Keratinocyte (primary cell): Measurements from ENCODE around the gene LRRC9. TPM values are rescaled to one million over a fixed set of nuclear protein-coding genes. Genes with fewer than 3 reads are reported as not detected.
"Not testable (repeated sequence)": the region's sequence is repeated elsewhere in the genome, so short reads cannot be mapped to it uniquely, and the experiment has no call there.

Source experiments
- DNase-seq: peaks from one replicate; pipeline ENCODE4 v3.0.0-alpha.2; 2011; ENCODE audit warnings: low read depth, missing footprints, low spot score
- FAIRE-seq: peaks from 2 replicates; lab custom pipeline; 2011; peaks lifted over from hg19 to GRCh38; lab: Jason Lieb, UNC
- H2AFZ ChIP-seq: 2 replicates; pipeline ENCODE4 v1.6.0; 2012; ENCODE audit warnings: low read length, control low read depth, inconsistent platforms; ENCODE audit not compliant: control insufficient read depth
- H3K27ac ChIP-seq: 2 replicates; pipeline ENCODE4 v1.5.1; 2011; ENCODE audit warnings: low read length; ENCODE audit not compliant: control insufficient read depth, insufficient read depth
- H3K27me3 ChIP-seq: 3 replicates; pipeline ENCODE4 v1.6.0; 2011; ENCODE audit warnings: low read length; ENCODE audit not compliant: control insufficient read depth, insufficient read depth; ENCODE audit errors: extremely low read depth
- H3K36me3 ChIP-seq, 2 experiments: 2 replicates in 1 of 2; 3 replicates in 1 of 2; pipeline ENCODE4 v1.5.1; 2011; ENCODE audit warnings: low read length in 2 of 2, mild to moderate bottlenecking in 1 of 2; ENCODE audit not compliant: control insufficient read depth in 2 of 2, insufficient read depth in 2 of 2; ENCODE audit errors: extremely low read depth in 1 of 2
- H3K4me1 ChIP-seq: 3 replicates; pipeline ENCODE4 v1.5.1; 2011; ENCODE audit warnings: low read length; ENCODE audit not compliant: control insufficient read depth, insufficient read depth; ENCODE audit errors: extremely low read depth
- H3K4me2 ChIP-seq: 3 replicates; pipeline ENCODE4 v1.6.0; 2011; ENCODE audit warnings: low read depth, low read length; ENCODE audit not compliant: control insufficient read depth, insufficient read depth; ENCODE audit errors: extremely low read depth
- H3K4me3 ChIP-seq, 3 experiments: fragments of 200-600 bp in 1 of 3; sonication (generic) in 1 of 3; 2 replicates in 2 of 3; 3 replicates in 1 of 3; pipeline ENCODE4 v1.5.1; 2011 to 2016; ENCODE audit warnings: low read length in 3 of 3, mild to moderate bottlenecking in 3 of 3, control low read depth in 2 of 3, inconsistent platforms in 1 of 3, low read depth in 1 of 3, mixed read lengths in 1 of 3, mixed run types in 1 of 3, moderate library complexity in 1 of 3; ENCODE audit not compliant: control insufficient read depth in 2 of 3, insufficient read depth in 2 of 3; ENCODE audit errors: extremely low read depth in 1 of 3
- H3K79me2 ChIP-seq: 2 replicates; pipeline ENCODE4 v1.6.0; 2012; ENCODE audit warnings: low read length; ENCODE audit not compliant: control insufficient read depth, insufficient read depth
- H3K9ac ChIP-seq: 3 replicates; pipeline ENCODE4 v1.6.0; 2011; ENCODE audit warnings: low read length; ENCODE audit not compliant: control insufficient read depth, insufficient read depth; ENCODE audit errors: extremely low read depth
- H3K9me1 ChIP-seq: 3 replicates; pipeline ENCODE4 v1.6.0; 2011; ENCODE audit warnings: low read length; ENCODE audit not compliant: control insufficient read depth, insufficient read depth; ENCODE audit errors: extremely low read depth
- H3K9me3 ChIP-seq: 2 replicates; pipeline ENCODE4 v1.5.1; 2012; ENCODE audit warnings: low read depth, low read length; ENCODE audit not compliant: control insufficient read depth
- H4K20me1 ChIP-seq: 3 replicates; pipeline ENCODE4 v1.6.0; 2011; ENCODE audit warnings: low read length; ENCODE audit not compliant: control insufficient read depth, insufficient read depth; ENCODE audit errors: extremely low read depth
- CTCF ChIP-seq, 3 experiments: IDR thresholded peaks in 1 of 3; conservative IDR thresholded peaks in 1 of 3; optimal IDR thresholded peaks in 1 of 3; 2 replicates in 2 of 3; 3 replicates in 1 of 3; pipeline versions ENCODE3 to v1.5.1; 2011; ENCODE audit warnings: low read length in 3 of 3, mild to moderate bottlenecking in 3 of 3, moderate library complexity in 2 of 3, control low read depth in 1 of 3, inconsistent platforms in 1 of 3; ENCODE audit not compliant: insufficient read depth in 2 of 3; ENCODE audit errors: extremely low read depth in 1 of 3
- EZH2 ChIP-seq: IDR thresholded peaks from one replicate; pipeline ENCODE4 v1.6.1; 2012; ENCODE audit warnings: inconsistent platforms, mild to moderate bottlenecking, low read length, moderate library complexity
- dilution Hi-C: fragments of 300-500 bp; cut with MboI; formaldehyde crosslinking; loops from one replicate; pipeline ENCODE4 v1.7.0; 2020; ENCODE audit warnings: low sequenced_read_pairs; ENCODE audit not compliant: extremely low pct_ligation_motif_present
- polyA plus RNA-seq, 5 experiments: library from polyadenylated mRNA; depleted of rRNA in 3 of 5; stranded (reverse) in 3 of 5; stranded (forward) in 1 of 5; unstranded in 1 of 5; fragments of >200 nt; gene quantifications; 1 replicate in 1 of 5; 2 replicates in 3 of 5; 3 replicates in 1 of 5; pipeline versions ENCODE4 v1.2.1 to v1.2.3, GENCODE V29; 2011 to 2012; ENCODE audit warnings: missing spikeins in 2 of 5, low read depth in 1 of 5, low replicate concordance in 1 of 5

The LRRC9 gene
- polyA plus RNA-seq, 1 donor (not counting 4 experiments of a cell fraction or from before 2014, with no cell fraction given): not detected

GRCh38 chr14:59957890-59958289 is 37.9 kb downstream of the LRRC9 start:
- H3K9me1 ChIP-seq, H3K4me3 ChIP-seq, H3K27me3 ChIP-seq, H3K9me3 ChIP-seq, H3K4me1 ChIP-seq, FAIRE-seq, H4K20me1 ChIP-seq, H3K79me2 ChIP-seq, H2AFZ ChIP-seq, dilution Hi-C loops, H3K27ac ChIP-seq, DNase-seq, H3K9ac ChIP-seq, H3K4me2 ChIP-seq, H3K36me3 ChIP-seq: not testable (repeated sequence)

GRCh38 chr14:59959668-59960067 is 39.7 kb downstream of the LRRC9 start:
- Histone ChIP-seq H3K9ac (no peak overlapping the region), H3K4me3 (no peak overlapping the region), H3K4me1 (no peaks in the 10 kb centered on the region), H3K9me3 (no peaks in the 10 kb centered on the region), H2AFZ (no peak overlapping the region), H3K9me1 (no peaks in the 10 kb centered on the region), H3K27me3 (no peaks in the 10 kb centered on the region), H3K36me3 (no peaks in the 10 kb centered on the region), H3K4me2 (no peak overlapping the region), H3K27ac (no peak overlapping the region), H3K79me2 (no peaks in the 10 kb centered on the region), H4K20me1 (no peaks in the 10 kb centered on the region)
- no peak for DNase-seq
- no peak for FAIRE-seq
- TF ChIP-seq EZH2 (no peak), CTCF (optimal IDR thresholded peaks at IDR 0.05 in 1 of 3, IDR thresholded peaks at IDR 0.05 in 1 of 3, conservative IDR thresholded peaks at IDR 0.05 in 1 of 3; ENCODE audit: extremely low read depth in 1 of 3, insufficient read depth in 2 of 3, low read length in 3 of 3) (no peak)
- dilution Hi-C loops: no loop called here

- no peak overlapping the region for H3K4me2 ChIP-seq
- DNase-seq (no peak), FAIRE-seq (no peak)
- H2AFZ ChIP-seq: no peak overlapping the region
- no peak overlapping the region for H3K27ac ChIP-seq
- no peaks in the 10 kb centered on the region for H3K9me3 ChIP-seq
- no peak overlapping the region for H3K9ac ChIP-seq
- no peaks in the 10 kb centered on the region for H3K4me1 ChIP-seq
- H3K9me1 ChIP-seq: no peaks in the 10 kb centered on the region
- H3K36me3 ChIP-seq: no peaks in the 10 kb centered on the region
- no peaks in the 10 kb centered on the region for H3K79me2 ChIP-seq
- TF ChIP-seq EZH2: no peak
- TF ChIP-seq CTCF (optimal IDR thresholded peaks at IDR 0.05 in 1 of 3, IDR thresholded peaks at IDR 0.05 in 1 of 3, conservative IDR thresholded peaks at IDR 0.05 in 1 of 3; ENCODE audit: extremely low read depth in 1 of 3, insufficient read depth in 2 of 3, low read length in 3 of 3): no peak
- dilution Hi-C loops: no loop called here
- no peak overlapping the region for H3K4me3 ChIP-seq
- H4K20me1 ChIP-seq: no peaks in the 10 kb centered on the region
- no peaks in the 10 kb centered on the region for H3K27me3 ChIP-seq
Measured at GRCh38 chr14:59961518-59962062, 41.6 kb downstream of the LRRC9 start.
